Occipital lobe (tissue), 2 donors: ENCODE data around the gene DAP. TPM values are rescaled to one million over a fixed set of nuclear protein-coding genes. Genes with fewer than 3 reads are reported as not detected.

Source experiments
- DNase-seq: peaks from one replicate; lab custom pipeline; 2025; lab: John Stamatoyannopoulos, UW
- total RNA-seq: library from RNA; depleted of rRNA; stranded (reverse); fragments of >200 nt; gene quantifications from one replicate; pipeline ENCODE4 v1.2.3, GENCODE V29; 2014

DAP gene
- total RNA-seq, 1 donor from 2014 or later = 5.8 TPM

- DNase-seq = no peak
Measured at GRCh38 chr5:10760921-10761184, 181 bp downstream of the DAP start.

GRCh38 chr5:10760096-10760920, 726 bp downstream of the DAP start:
- peak; percentile 9 for DNase-seq

GRCh38 chr5:10759111-10759510, 1.9 kb downstream of the DAP start:
- DNase-seq = no peak

- DNase-seq = no peak
Measured at GRCh38 chr5:10757922-10758555, 3.0 kb downstream of the DAP start.

- no peak for DNase-seq
Measured at GRCh38 chr5:10757043-10757442, 4.0 kb downstream of the DAP start.

GRCh38 chr5:10756549-10756948, 4.5 kb downstream of the DAP start:
- no peak for DNase-seq

- DNase-seq = no peak
Measured at GRCh38 chr5:10753178-10753577, 7.9 kb downstream of the DAP start.

GRCh38 chr5:10752451-10752850, 8.6 kb downstream of the DAP start:
- DNase-seq = no peak

GRCh38 chr5:10750909-10751308, 10.1 kb downstream of the DAP start:
- no peak for DNase-seq

GRCh38 chr5:10747678-10748622, 13.1 kb downstream of the DAP start:
- DNase-seq = no peak

- no peak for DNase-seq
Measured at GRCh38 chr5:10746711-10747110, 14.3 kb downstream of the DAP start.

GRCh38 chr5:10745133-10745532, 15.9 kb downstream of the DAP start:
- no peak for DNase-seq

- DNase-seq = no peak
Measured at GRCh38 chr5:10744681-10745080, 16.4 kb downstream of the DAP start.

- DNase-seq = no peak
Measured at GRCh38 chr5:10743951-10744350, 17.1 kb downstream of the DAP start.

- DNase-seq = no peak
Measured at GRCh38 chr5:10743526-10743925, 17.5 kb downstream of the DAP start.

- DNase-seq = no peak
Measured at GRCh38 chr5:10741661-10742060, 19.4 kb downstream of the DAP start.

- no peak for DNase-seq
Measured at GRCh38 chr5:10740384-10740783, 20.6 kb downstream of the DAP start.

- no peak for DNase-seq
Measured at GRCh38 chr5:10737880-10738279, 23.2 kb downstream of the DAP start.

- DNase-seq = no peak
Measured at GRCh38 chr5:10736808-10737207, 24.2 kb downstream of the DAP start.

GRCh38 chr5:10736354-10736753, 24.7 kb downstream of the DAP start:
- no peak for DNase-seq

GRCh38 chr5:10735569-10736276, 25.3 kb downstream of the DAP start:
- no peak for DNase-seq
